ENCODE results near the gene RFPL2.

Gene RFPL2

GRCh38 chr22:32237906-32238305, 33.0 kb upstream of the RFPL2 start:
- no peak for TF ChIP-seq CTCF (IDR thresholded peaks at IDR 0.05; ENCODE audit: extremely low read depth, missing control alignments)
- DNase-seq (ENCODE audit: low spot score): no peak

GRCh38 chr22:32236970-32237369, 32.1 kb upstream of the RFPL2 start:
- no peak for DNase-seq (ENCODE audit: low spot score)
- TF ChIP-seq CTCF (IDR thresholded peaks at IDR 0.05; ENCODE audit: extremely low read depth, missing control alignments): no peak

GRCh38 chr22:32233091-32233490, 28.2 kb upstream of the RFPL2 start:
- TF ChIP-seq CTCF (IDR thresholded peaks at IDR 0.05; ENCODE audit: extremely low read depth, missing control alignments): no peak
- no peak for DNase-seq (ENCODE audit: low spot score)

GRCh38 chr22:32232191-32232830, 27.4 kb upstream of the RFPL2 start:
- no peak for TF ChIP-seq CTCF (IDR thresholded peaks at IDR 0.05; ENCODE audit: extremely low read depth, missing control alignments)

GRCh38 chr22:32226326-32227104, 21.6 kb upstream of the RFPL2 start:
- no peak for DNase-seq (ENCODE audit: low spot score)

More at GRCh38 chr22:32232191-32232830, 27.4 kb upstream of the RFPL2 start:
- no peak for DNase-seq (ENCODE audit: low spot score)

GRCh38 chr22:32222991-32223390, 18.1 kb upstream of the RFPL2 start:
- DNase-seq (ENCODE audit: low spot score): no peak
- no peak for TF ChIP-seq CTCF (IDR thresholded peaks at IDR 0.05; ENCODE audit: extremely low read depth, missing control alignments)

More at GRCh38 chr22:32226326-32227104, 21.6 kb upstream of the RFPL2 start:
- no peak for TF ChIP-seq CTCF (IDR thresholded peaks at IDR 0.05; ENCODE audit: extremely low read depth, missing control alignments)

- no peak for DNase-seq (ENCODE audit: low spot score)
- no peak for TF ChIP-seq CTCF (IDR thresholded peaks at IDR 0.05; ENCODE audit: extremely low read depth, missing control alignments)
These were observed 14.2 kb upstream of the RFPL2 start for GRCh38 chr22:32219026-32219425.
